Breast epithelium (tissue), 4 donors: Measurements from ENCODE around the gene UFSP1. TPM values are rescaled to one million over a fixed set of nuclear protein-coding genes. Genes with fewer than 3 reads are reported as not detected.
A peak's percentile ranks its signal among the peaks of the same experiment; 100 is the strongest.

Experiments
- DNase-seq, 2 donors: peaks; one replicate each; pipeline ENCODE4 v3.0.0-alpha.2; 2019; ENCODE audit warnings: low spot score in 2 of 2
- H3K27ac ChIP-seq, 2 donors: fragments of 200-600 bp; sonication (generic) in 1 of 2; one replicate each; pipeline ENCODE4 v1.5.1; 2016 to 2019; ENCODE audit warnings: mild to moderate bottlenecking in 1 of 2
- H3K27me3 ChIP-seq, 2 donors: fragments of 200-600 bp; sonication (generic) in 1 of 2; one replicate each; pipeline versions ENCODE4 v1.5.1 to v1.6.0; 2017 to 2019; ENCODE audit warnings: control low read depth in 1 of 2, mild to moderate bottlenecking in 1 of 2
- H3K36me3 ChIP-seq: fragments of 200-600 bp; one replicate; pipeline ENCODE4 v1.5.1; 2019
- H3K4me1 ChIP-seq, 2 donors: fragments of 200-600 bp; sonication (generic); one replicate each; pipeline ENCODE4 v1.5.1; 2016 to 2019; ENCODE audit warnings: control low read depth in 1 of 2
- H3K4me3 ChIP-seq, 3 donors: fragments of 200-600 bp; sonication (generic); 1 replicate in 2 of 3; 2 replicates in 1 of 3; pipeline ENCODE4 v1.5.1; 2016 to 2019; ENCODE audit warnings: mild to moderate bottlenecking in 3 of 3, moderate library complexity in 2 of 3
- H3K9me3 ChIP-seq, 2 donors: fragments of 200-600 bp; sonication (generic) in 1 of 2; one replicate each; pipeline ENCODE4 v1.5.1; 2016 to 2019; ENCODE audit warnings: control low read depth in 1 of 2
- POLR2A ChIP-seq: fragments of 450-650 bp; IDR thresholded peaks from one replicate; pipeline ENCODE4 v1.6.1; 2016; ENCODE audit warnings: antibody characterized with exemption, mild to moderate bottlenecking, moderate library complexity
- POLR2AphosphoS5 ChIP-seq, 3 donors: sonication (generic); formaldehyde crosslinking; IDR thresholded peaks; one replicate each; pipeline ENCODE4 v1.6.1; 2017; ENCODE audit warnings: antibody characterized with exemption in 3 of 3
- intact Hi-C: fragments of 100-400 bp; cut with DNase I; formaldehyde crosslinking; loops from one replicate; pipeline ENCODE4 v1.15.1; 2023; ENCODE audit warnings: low total_unique reads
- total RNA-seq, 3 donors: library from RNA; depleted of rRNA; stranded (reverse); fragments of >200 nt; gene quantifications; one replicate each; pipeline ENCODE4 v1.1.0, GENCODE V29; 2016
- TF ChIP-seq, protein P1 (sequence below), 3 donors: fragments of 450-650 bp; IDR thresholded peaks; one replicate each; pipeline ENCODE4 v1.5.1; 2016 to 2017; ENCODE audit warnings: antibody characterized with exemption in 3 of 3, mild to moderate bottlenecking in 3 of 3, moderate library complexity in 3 of 3

The UFSP1 gene
- total RNA-seq, 3 donors from 2014 or later: 2.9 to 4.2 (median 3.7) TPM

DNA sequence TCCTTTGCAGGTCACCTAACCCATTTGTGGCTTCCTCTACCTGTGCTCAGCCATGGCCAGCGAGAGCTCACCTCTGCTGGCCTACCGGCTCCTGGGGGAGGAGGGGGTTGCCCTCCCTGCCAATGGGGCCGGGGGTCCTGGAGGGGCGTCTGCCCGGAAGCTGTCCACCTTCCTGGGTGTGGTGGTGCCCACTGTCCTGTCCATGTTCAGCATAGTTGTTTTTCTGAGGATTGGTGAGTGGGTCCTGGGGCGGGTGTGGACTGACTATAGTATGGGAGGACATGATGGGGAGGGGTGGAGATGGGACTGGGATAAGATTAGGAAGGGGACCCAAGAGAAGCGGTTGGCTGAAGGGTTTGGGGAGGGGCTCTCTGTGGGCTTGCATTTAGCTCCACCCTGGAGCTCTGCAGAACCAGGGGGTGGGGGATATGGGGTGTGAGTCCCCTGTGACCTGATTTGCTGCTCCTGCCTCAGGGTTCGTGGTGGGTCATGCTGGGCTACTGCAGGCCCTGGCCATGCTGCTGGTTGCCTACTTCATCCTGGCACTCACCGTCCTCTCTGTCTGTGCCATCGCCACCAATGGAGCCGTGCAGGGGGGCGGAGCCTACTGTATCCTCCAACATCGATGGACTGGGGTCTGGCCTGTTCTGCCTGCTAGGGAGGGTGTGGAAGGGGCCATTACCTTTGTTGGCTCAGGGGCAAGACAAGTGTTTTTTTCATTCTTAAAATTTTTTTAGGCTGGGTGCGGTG, 35.2 kb downstream of the UFSP1 start:
- no peak overlapping the region for H3K4me3 ChIP-seq
- TF ChIP-seq POLR2A: no peak
- no peak for TF ChIP-seq POLR2AphosphoS5 (IDR thresholded peaks at IDR 0.05)
- TF ChIP-seq, protein P1, sequence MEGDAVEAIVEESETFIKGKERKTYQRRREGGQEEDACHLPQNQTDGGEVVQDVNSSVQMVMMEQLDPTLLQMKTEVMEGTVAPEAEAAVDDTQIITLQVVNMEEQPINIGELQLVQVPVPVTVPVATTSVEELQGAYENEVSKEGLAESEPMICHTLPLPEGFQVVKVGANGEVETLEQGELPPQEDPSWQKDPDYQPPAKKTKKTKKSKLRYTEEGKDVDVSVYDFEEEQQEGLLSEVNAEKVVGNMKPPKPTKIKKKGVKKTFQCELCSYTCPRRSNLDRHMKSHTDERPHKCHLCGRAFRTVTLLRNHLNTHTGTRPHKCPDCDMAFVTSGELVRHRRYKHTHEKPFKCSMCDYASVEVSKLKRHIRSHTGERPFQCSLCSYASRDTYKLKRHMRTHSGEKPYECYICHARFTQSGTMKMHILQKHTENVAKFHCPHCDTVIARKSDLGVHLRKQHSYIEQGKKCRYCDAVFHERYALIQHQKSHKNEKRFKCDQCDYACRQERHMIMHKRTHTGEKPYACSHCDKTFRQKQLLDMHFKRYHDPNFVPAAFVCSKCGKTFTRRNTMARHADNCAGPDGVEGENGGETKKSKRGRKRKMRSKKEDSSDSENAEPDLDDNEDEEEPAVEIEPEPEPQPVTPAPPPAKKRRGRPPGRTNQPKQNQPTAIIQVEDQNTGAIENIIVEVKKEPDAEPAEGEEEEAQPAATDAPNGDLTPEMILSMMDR (IDR thresholded peaks at IDR 0.05): no peak
- intact Hi-C loops: no loop called here

DNA sequence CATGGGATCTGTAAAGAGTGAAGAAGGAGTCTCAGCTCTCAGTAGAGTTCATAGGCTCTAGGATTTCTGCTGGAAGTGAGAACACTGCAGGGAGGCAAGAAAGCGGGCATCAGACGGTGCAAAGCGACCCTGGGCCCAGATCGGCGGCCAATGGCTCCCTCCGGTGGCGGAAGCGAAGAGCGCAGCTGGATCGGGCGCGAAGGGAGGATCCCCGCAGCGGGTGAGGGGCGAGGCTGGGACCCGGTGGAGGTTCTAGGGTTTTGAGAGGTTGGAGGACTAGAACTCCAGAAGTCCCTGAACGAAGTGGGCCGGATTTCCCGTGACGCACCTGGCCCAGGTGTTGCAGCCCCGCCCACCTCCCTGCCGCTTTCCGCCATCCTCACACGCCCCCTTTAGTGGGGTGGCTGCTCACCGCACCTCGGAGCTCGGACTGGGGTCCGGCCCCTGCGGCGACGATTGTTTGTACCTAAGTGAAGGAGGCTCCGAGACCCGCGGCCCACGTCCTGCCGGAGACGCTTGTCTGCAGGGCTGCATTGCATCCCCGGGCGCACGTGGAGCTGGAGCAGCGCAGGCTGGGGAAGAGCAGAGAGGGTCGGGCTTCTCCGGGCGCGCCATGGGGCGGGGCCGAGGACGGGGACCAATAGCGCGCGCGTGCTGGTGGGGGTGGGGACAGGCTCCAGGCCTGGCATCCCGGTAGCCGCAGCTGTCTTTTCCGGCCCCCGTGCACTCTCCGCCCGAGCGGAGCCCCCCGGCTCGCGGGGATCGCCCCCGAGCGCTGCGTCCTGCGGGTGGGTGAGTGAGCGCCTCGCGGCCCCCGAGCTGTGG, 37.3 kb downstream of the UFSP1 start, which contains the start of gene SLC12A9:
SLC12A9 (plus strand) TSS at position 666 of the 825 bp plus-strand sequence. CDS start 1,485 bp downstream, outside the sequence.
- peak; percentile 83 to 87 for DNase-seq
- peak within 1 kb of the TSS; percentile 65 to 92 (median 66) for H3K4me3 ChIP-seq
- TF ChIP-seq POLR2A (no peak), POLR2AphosphoS5 (IDR thresholded peaks at IDR 0.05) (peak; percentile 22 to 49 (median 28))
- TF ChIP-seq, protein P1 (IDR thresholded peaks at IDR 0.05): peak; percentile 90 to 97 (median 96)
- H3K27me3 ChIP-seq: no peaks in the 10 kb centered on the region
- H3K9me3 ChIP-seq: no peaks in the 10 kb centered on the region
- intact Hi-C loops: no loop called here
- H3K27ac ChIP-seq: peak within 1 kb of the TSS; percentile 40 to 60
- H3K4me1 ChIP-seq: no peaks in the 10 kb centered on the region
- H3K36me3 ChIP-seq: no peaks in the 10 kb centered on the region

More for the DNA sequence above, 35.2 kb downstream of the UFSP1 start:
- no peak for DNase-seq
- Histone ChIP-seq H3K27ac (no peak overlapping the region), H3K9me3 (no peaks in the 10 kb centered on the region), H3K36me3 (no peaks in the 10 kb centered on the region), H3K4me1 (no peaks in the 10 kb centered on the region), H3K27me3 (no peaks in the 10 kb centered on the region)

DNA sequence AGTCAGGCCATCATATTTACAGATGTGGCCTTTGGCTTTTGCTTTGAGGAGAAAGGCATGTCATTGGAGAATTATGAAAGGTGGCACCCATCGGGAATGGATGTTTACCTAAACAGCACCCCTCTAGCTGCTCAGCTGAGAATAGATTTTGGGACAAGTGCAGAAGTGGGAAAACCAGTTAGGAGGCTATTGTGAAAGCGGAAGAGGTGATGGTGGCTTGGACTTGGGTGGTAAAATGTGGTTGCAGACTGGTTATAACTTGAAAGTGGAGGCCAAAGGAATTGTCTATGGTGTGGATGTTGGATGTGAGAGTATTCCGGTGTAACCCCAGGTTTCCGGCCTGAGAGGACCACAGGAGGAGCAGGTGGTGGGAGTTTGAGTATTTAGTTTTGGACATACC, 42.2 kb downstream of the UFSP1 start:
- no peak overlapping the region for H3K4me3 ChIP-seq
- no peak for DNase-seq
- H3K27me3 ChIP-seq: no peaks in the 10 kb centered on the region
- H3K9me3 ChIP-seq: no peaks in the 10 kb centered on the region
- TF ChIP-seq, protein P1 (IDR thresholded peaks at IDR 0.05): no peak
- TF ChIP-seq POLR2AphosphoS5 (IDR thresholded peaks at IDR 0.05): peak in 1 of 3 donors; percentile 58
- no peaks in the 10 kb centered on the region for H3K4me1 ChIP-seq
- no peaks in the 10 kb centered on the region for H3K36me3 ChIP-seq
- intact Hi-C loops: no loop called here
- peak overlapping the region in 1 of 2 donors; percentile 34 for H3K27ac ChIP-seq

DNA sequence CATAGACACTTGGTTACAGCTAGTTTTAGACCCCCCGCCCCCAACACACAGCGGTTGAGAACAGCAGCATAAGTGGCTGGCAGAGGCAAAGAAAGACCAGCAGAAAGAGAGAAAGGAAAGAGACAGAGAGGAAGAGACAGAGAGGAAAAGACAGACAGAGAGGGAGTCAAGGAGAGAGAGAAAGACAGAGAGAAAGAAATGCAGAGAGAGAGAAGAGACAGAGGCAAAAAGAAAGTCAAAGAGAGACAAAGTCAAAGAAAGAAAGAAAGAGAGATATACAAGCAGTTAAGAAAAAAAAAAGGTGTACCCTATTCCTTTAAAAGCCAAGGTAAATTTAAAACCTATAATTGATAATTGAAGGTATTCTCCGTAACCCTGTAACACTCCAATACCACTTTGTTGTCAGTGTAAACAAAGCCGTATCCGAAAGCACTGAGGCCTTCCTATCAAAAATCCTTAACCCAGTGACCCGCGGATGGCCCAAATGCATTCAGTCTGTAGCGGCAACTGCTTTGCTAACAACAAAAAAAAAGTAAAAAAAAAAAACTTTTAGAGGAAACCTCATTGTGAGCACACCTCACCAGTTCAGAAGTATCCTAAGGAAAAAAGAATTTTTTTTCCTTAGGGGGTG, 48.9 kb downstream of the UFSP1 start:
- TF ChIP-seq, protein P1 (IDR thresholded peaks at IDR 0.05): no peak
- TF ChIP-seq POLR2A (no peak), POLR2AphosphoS5 (IDR thresholded peaks at IDR 0.05) (no peak)
- Histone ChIP-seq H3K27me3 (no peaks in the 10 kb centered on the region), H3K36me3 (no peaks in the 10 kb centered on the region), H3K27ac (peak overlapping the region in 1 of 2 donors; percentile 7), H3K4me1 (peaks cover 0 to 8% of the 10 kb centered on the region in 2 donors), H3K9me3 (no peaks in the 10 kb centered on the region), H3K4me3 (no peak overlapping the region)
- intact Hi-C loops: no loop called here
- no peak for DNase-seq
